Endodermal cell (in vitro differentiated cells): ENCODE measurements around the gene MATR3. TPM values are rescaled to one million over a fixed set of nuclear protein-coding genes. Genes with fewer than 3 reads are reported as not detected.
"Not testable (repeated sequence)": the region's sequence is repeated elsewhere in the genome, so short reads cannot be mapped to it uniquely, and the experiment has no call there.

ENCODE experiments used
- DNase-seq: peaks from one replicate; pipeline ENCODE4 v3.0.0-alpha.2; 2017
- H3K27ac ChIP-seq: 2 replicates; pipeline ENCODE4 v1.5.1; 2013; ENCODE audit warnings: mild to moderate bottlenecking, low read depth, low read length, moderate library complexity
- H3K27me3 ChIP-seq: 2 replicates; pipeline ENCODE4 v1.6.1; 2013; ENCODE audit warnings: mild to moderate bottlenecking, low read length, moderate library complexity; ENCODE audit not compliant: insufficient read depth, control insufficient read depth, poor library complexity, severe bottlenecking
- H3K36me3 ChIP-seq: 2 replicates; pipeline ENCODE4 v1.7.0; 2013; ENCODE audit warnings: mild to moderate bottlenecking, low read length, moderate library complexity; ENCODE audit not compliant: control insufficient read depth, insufficient read depth
- H3K4me1 ChIP-seq: one replicate; pipeline ENCODE4 v1.7.0; 2013; ENCODE audit warnings: low read length; ENCODE audit not compliant: control insufficient read depth, insufficient read depth
- H3K4me3 ChIP-seq: 2 replicates; pipeline ENCODE4 v1.5.1; 2013; ENCODE audit warnings: mild to moderate bottlenecking, low read length, moderate library complexity
- H3K9ac ChIP-seq: 2 replicates; pipeline ENCODE4 v1.6.1; 2013; ENCODE audit warnings: mild to moderate bottlenecking, low read length, moderate library complexity; ENCODE audit not compliant: poor library complexity, severe bottlenecking; ENCODE audit errors: extremely low read depth
- H3K9me3 ChIP-seq: 2 replicates; pipeline ENCODE4 v1.6.1; 2013; ENCODE audit warnings: mild to moderate bottlenecking, low read length, moderate library complexity; ENCODE audit not compliant: control insufficient read depth
- H3K27ac Mint-ChIP-seq: 2 replicates; pipeline ENCODE4 v1.8.0; 2020; ENCODE audit warnings: mixed read lengths
- H3K27me3 Mint-ChIP-seq: 2 replicates; pipeline ENCODE4 v1.8.0; 2021; ENCODE audit warnings: mild to moderate bottlenecking, mixed read lengths; ENCODE audit not compliant: insufficient read depth
- H3K36me3 Mint-ChIP-seq: 2 replicates; pipeline ENCODE4 v1.8.0; 2020; ENCODE audit warnings: low read depth, mixed read lengths
- H3K4me1 Mint-ChIP-seq: 2 replicates; pipeline ENCODE4 v1.8.0; 2020; ENCODE audit warnings: mixed read lengths
- H3K4me3 Mint-ChIP-seq: 2 replicates; pipeline ENCODE4 v1.8.0; 2020; ENCODE audit warnings: mild to moderate bottlenecking, moderate library complexity, mixed read lengths
- H3K9me3 Mint-ChIP-seq: 2 replicates; pipeline ENCODE4 v1.8.0; 2020; ENCODE audit warnings: mild to moderate bottlenecking, mixed read lengths
- CTCF ChIP-seq: fragments of 200-600 bp; sonication (generic); conservative IDR thresholded peaks from 2 replicates; pipeline ENCODE4 v1.5.0; 2021; ENCODE audit warnings: antibody characterized with exemption, mild to moderate bottlenecking
- WGBS, 2 experiments: methylation state at CpG; one replicate each; pipeline versions ENCODE4 v1.1.5 to v1.1.7; 2013; ENCODE audit warnings: missing lambda C conversion rate in 2 of 2, mixed read lengths in 1 of 2; ENCODE audit not compliant: insufficient coverage in 1 of 2, insufficient read length in 1 of 2; 5-methylcytosine and 5-hydroxymethylcytosine counted together
- total RNA-seq, 2 donors: library from RNA; stranded (reverse); fragmentation: NEBNext Ultra II Directional in 1 of 2; extraction: Animal tissue kit (Norgen Biotek cat#: 25700) in 1 of 2; gene quantifications; 2 replicates in 1 of 2; 3 replicates in 1 of 2; pipeline ENCODE4 v1.2.1, GENCODE V29; 2021

Gene MATR3
- total RNA-seq, 2 donors from 2014 or later, result 250 to 279 TPM

DNA sequence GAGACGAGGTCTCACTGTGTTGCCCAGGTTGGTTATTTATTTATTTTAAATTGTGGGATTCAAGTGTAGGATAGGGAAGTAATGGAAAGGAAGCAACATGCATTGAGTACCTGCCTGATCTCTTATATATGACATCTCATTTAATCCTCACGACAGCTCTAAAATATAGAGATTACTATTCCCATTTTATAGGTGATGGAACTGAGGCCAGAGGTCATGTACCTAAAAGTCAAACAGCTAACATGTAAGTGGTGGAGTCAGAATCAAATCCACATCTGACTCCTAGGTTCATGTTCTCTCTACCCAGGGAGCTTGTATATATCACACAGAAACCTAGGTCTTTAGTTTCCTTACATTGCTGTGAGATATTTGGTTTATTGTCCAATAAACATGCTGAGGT is 26.1 kb upstream of the MATR3 start:
- H3K36me3 ChIP-seq, result no peaks in the 10 kb centered on the region
- Mint-ChIP-seq H3K4me3 (no peak overlapping the region), H3K4me1 (peaks cover 13% of the 10 kb centered on the region), H3K27me3 (no peaks in the 10 kb centered on the region), H3K9me3 (no peaks in the 10 kb centered on the region), H3K27ac (no peak overlapping the region), H3K36me3 (no peaks in the 10 kb centered on the region)
- H3K4me1 ChIP-seq, result no peaks in the 10 kb centered on the region
- no peak for TF ChIP-seq CTCF
- H3K9ac ChIP-seq, result no peak overlapping the region
- H3K4me3 ChIP-seq, result no peak overlapping the region
- H3K9me3 ChIP-seq, result no peaks in the 10 kb centered on the region
- 83 to 86% methylated on average over 1 of the region's 2 CpGs for WGBS, 2 experiments
- no peak for DNase-seq
- H3K27me3 ChIP-seq, result no peaks in the 10 kb centered on the region
- no peak overlapping the region for H3K27ac ChIP-seq

- Mint-ChIP-seq H3K27me3 (no peaks in the 10 kb centered on the region), H3K4me1 (peaks cover 22% of the 10 kb centered on the region), H3K36me3 (no peaks in the 10 kb centered on the region), H3K27ac (no peak overlapping the region), H3K4me3 (no peak overlapping the region), H3K9me3 (no peaks in the 10 kb centered on the region)
- H3K36me3 ChIP-seq, result no peaks in the 10 kb centered on the region
- H3K9ac ChIP-seq, result no peak overlapping the region
- 85 to 90% methylated on average over 4 to 5 of the region's 5 CpGs for WGBS, 2 experiments
- no peak overlapping the region for H3K4me3 ChIP-seq
- no peak for DNase-seq
- no peaks in the 10 kb centered on the region for H3K9me3 ChIP-seq
- H3K4me1 ChIP-seq, result peaks cover 5% of the 10 kb centered on the region
- no peaks in the 10 kb centered on the region for H3K27me3 ChIP-seq
- H3K27ac ChIP-seq, result no peak overlapping the region
- peak; percentile 56 for TF ChIP-seq CTCF
Measured at GRCh38 chr5:139268364-139269202, 25.0 kb upstream of the MATR3 start.

DNA sequence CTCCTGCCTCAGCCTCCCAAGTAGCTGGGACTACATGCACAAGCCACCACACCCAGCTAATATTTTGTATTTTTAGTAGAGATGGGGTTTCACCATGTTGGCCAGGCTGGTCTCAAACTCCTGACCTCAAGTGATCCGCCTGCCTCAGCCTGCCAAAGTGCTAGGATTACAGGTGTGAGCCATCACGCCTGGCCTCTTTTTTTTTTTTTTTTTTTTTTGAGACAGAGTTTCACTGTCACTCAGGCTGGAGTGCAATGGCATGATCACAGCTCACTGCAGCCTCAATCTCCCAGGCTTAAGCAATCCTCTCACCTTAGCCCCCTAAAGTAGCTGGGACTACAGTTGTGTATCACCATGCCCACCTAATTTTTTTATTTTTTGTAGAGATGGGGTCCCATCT is 22.8 kb upstream of the MATR3 start:
- H3K4me1 Mint-ChIP-seq, result peaks cover 21% of the 10 kb centered on the region
- not testable (repeated sequence) for H3K27me3 Mint-ChIP-seq, H3K27ac ChIP-seq, H3K36me3 Mint-ChIP-seq, H3K4me1 ChIP-seq, DNase-seq, H3K4me3 Mint-ChIP-seq, H3K9me3 ChIP-seq, H3K36me3 ChIP-seq, H3K9me3 Mint-ChIP-seq, H3K9ac ChIP-seq, H3K4me3 ChIP-seq, H3K27me3 ChIP-seq, H3K27ac Mint-ChIP-seq
- WGBS, 2 experiments, result 67 to 88% methylated on average over 1 to 2 of the region's 2 CpGs
